NCI-H146 treated with DMSO at 0.1 percent for 48 hours (cell line): Measurements from ENCODE around the gene APBA2.

Experiments used
- DNase-seq: peaks from one replicate; lab custom pipeline; 2025; ENCODE audit not compliant: unreplicated experiment; lab: John Stamatoyannopoulos, UW

Gene APBA2

DNA sequence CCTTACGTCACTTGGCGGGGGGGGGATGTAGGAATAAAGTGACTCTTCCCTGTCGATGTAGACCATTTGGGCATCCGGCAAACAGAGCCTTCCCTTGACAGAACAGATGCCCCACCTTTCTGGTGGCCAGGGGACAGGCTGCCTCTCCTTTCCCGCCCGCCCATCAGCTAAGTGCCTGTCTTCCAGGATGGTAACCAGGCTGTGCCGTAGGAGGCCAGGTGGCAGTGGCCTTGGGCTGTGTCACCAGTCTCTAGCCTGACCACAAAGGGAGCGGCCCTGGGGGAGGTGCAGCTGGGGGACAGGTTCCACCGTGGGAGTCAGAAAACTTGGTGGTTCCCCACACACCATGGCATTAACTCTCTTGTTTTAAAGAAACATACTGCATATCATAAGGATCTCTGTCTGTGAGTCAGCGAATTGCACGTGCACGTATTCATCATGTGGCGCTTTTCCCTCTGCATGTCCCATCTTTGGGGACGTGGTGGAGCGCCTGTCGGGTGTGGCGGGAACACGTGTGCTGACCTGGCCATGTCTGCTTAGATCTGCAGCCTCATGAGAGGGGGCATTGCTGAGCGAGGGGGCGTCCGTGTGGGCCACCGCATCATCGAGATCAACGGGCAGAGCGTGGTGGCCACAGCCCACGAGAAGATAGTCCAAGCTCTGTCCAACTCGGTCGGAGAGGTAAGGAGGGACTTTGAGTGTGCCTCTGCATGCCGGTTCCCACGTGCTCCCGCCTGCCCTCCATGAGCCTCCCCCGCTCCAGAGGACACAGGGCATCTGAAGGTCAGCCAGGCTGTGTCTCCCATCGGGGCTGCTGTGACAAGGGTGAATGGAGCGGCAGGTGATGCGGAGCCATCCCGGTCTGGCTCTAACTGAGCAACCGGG is 227.8 kb downstream of the APBA2 start:
- no peak for DNase-seq

DNA sequence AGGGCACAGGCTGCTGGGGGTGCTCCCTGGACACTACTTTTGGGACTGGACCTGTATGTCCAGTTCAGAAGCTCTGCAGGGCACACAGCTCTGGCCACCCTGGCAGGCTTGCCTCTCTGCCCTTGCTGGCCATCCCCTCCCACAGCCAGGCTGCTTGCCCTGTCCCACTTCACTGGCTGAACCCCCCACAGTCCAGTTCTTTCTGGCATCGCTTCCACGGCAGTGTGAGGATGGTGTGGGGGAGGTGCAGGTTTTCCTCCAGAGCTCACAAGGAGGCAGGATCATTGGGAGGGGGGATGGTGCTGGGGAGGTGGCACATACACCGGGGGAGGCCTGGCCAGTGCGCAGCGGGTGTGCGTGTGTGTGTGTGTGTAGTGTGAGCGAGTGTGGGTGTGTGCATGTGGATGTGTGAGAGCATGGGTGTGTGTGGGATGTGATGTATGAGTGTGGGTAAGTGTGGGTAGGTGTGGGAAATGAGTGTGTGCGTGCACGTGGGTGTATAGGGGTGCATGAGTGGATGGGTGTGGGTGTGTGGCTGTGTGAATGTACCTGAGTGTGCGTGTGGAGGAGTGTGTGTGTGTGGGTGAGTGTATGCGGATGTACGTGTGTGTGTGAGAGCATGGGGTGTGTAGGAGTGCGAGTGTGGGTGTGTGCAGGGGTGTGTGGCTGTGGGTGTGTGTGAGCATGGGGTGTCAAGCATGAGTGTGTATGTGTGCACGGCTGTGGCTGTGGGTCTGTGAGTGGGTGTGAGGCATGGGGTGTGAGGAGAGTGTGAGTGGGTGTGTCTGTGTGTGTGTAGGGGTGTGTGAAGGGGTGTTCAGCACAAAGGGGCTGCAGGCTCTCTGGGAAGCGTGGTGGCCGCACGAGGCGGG is 228.7 kb downstream of the APBA2 start:
- no peak for DNase-seq

DNA sequence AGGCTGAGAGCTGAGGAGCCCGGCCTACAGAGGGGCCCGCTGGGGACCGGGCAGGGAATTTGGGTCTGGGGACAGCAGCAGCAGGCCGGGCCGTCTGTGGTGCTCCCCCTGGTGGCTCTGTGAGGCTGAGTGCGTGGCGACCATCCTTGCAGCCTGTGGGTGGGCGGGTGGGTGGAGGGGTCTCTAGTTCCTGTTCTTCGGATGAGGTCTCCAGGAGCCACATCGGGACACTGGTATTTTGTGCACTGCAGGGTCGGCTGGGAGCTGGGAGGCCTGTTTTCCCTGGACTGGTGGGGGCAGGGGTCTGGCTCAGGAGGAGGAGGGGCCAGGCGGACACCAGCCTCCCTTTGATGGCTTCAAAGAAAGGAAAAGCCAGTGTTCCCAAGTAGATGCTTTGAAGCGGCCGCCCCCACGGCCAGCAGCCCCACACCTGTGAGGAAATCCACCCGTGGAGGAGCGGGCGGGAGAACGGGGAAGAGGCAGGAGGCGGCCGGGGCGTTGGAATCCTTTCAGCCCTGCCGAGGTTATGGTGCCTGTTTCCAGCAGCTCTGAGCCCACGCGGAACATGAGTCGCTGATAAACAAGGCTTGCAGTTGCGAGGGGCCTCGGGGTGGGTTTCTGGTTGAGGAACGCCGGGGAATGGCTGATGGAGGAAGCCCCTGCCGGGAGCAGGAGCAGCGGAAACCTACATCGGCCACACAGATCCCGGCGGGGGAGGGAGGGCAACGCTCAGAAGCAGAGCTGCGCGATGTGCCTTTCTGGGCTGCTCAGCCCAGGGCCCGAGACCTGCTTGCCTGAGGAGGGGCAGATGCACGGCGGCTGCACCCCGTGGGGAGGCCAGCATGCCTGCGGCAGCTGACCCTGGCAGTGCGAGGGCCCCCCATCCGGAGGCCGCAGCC is 229.6 kb downstream of the APBA2 start:
- DNase-seq = no peak

DNA sequence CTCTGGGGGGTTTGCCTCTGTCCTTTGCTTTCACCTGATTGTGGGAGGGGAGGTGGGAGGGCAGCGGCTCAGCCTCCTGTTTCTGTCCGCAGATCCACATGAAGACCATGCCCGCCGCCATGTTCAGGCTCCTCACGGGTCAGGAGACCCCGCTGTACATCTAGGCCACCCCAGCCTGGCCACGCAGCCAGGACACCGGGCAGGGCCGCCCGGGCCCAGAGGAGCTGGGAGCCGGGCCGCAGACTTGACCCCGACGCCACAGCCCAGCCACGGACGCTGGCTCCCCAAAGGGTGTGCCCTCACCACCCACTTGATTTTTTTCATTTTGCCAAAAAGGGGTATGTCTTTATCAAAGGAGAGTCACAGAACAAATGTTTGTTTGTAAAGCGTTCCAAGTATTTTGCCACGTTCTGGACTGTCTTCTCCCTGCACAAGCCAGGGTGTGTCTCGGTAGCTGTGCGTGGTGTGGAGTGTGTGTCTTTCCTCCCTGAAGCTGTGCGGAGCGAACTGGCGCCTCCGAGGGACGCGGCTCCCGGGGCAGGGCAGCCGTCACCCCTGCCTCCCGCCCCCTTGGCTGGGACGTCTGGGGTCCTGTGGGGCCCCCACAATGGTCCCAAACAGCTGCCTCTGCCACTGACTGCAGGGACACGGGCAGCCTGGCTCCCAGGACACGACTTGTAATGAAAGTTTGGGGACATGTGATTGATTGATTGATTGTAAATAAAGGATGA is 231.4 kb downstream of the APBA2 start:
- no peak for DNase-seq

DNA sequence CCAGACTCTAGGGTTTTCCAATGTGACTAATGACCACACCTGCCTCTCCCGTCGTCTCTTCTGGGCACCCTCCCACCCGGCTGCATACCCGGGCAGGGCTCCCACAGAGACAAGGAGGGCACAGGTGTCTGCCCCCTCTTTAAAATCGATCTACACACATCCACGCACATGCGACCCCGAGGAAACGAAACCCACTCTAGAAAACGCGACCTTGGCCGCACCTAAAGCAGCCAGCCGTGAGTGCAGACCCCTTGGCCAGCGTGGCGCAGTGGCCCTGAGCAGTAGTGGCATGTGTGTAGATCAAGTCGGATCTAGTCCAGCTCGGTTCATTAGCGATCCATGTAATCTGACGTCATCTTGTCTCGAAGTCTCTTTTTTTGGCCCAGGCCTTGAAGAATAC is 232.0 kb downstream of the APBA2 start:
- DNase-seq = no peak

DNA sequence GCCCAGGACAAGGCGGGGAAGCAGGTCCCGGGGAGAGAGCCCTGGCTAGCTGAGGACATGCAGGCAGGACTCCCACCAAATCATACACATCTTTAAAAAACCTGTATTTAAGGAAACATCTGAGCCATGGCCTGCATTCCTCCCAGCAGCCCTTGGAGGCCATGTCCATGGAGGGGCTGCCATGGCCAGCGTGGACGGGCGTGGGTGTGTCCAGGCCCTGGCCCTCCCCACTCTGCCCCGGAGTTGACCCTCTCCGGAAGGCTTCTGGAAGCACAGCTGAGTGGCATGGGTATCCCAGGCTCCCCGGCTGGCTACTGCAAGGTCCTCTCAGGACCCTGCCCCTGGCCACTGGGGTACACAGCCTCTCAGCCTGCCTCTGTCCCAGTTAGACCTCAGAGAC is 234.1 kb downstream of the APBA2 start:
- no peak for DNase-seq

DNA sequence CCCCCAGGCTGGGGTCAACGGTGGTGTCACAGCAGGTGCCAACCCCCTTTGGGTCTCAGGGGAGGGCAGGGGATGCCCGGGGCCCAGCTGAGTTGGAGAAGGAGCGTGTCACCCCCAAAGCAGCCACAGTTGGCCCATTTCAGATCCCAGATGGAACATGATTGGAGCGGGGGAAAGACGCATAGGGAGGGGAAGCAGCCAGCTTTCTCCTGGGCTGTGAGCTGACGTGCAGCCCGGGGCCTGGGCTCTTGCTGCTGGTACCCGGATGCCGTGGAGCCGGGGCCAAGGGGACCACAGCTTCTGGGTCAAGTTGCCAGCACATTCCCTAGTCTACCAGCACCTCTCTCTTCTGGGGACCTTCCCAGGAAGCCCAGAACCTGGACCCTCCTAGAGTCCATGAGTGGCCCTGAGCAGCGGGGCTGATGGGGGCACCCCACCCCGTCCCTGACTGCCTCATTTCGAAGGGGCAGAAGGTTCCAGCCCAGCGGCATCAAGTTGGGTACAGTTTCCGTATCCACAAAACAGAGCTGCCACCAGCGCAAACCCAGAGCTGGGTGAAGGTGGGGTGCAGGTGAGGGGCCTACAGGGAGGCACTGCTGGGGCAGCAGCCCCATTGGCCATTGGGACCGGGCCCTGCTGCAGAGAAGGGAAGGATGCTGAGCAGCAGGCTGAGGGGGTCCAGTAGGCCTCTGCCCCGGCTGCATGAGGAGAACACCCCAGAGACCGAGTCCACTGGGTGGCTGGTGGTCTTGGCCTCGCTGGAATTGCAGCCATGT is 235.0 kb downstream of the APBA2 start:
- DNase-seq = no peak

DNA sequence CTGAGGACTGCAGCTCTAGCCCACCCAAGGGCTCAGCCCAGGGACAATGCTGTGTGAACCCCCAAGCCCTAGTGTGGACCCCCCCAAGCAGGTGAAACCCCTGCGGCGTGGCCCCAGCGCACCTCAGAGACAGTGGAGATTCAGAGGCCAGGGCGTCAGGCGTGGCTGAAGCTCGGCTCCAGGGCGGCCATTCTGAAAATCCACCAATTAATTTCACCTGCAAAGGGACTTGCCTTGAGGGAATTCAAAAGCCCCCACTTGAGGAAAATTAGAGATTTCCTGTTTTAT is 235.5 kb downstream of the APBA2 start:
- no peak for DNase-seq

DNA sequence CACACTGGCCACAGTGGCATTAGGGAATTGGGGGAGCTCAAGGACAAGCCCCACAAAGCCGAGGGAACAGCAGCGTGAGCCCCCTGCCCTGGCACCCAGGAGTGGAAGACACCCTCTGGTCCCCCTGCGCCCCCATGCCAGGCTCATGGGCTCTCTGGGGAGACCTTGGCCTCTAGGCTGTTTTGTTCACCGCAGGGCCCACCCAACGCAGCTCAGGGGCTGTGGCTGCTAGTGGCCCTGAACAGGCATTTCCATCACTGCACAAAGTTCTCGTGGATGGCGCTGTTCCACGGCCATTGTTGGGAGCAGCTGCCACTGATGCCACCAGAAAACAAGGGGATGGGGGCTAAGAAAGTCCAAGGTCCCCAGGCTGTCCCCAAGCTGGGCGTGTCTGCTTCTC is 236.1 kb downstream of the APBA2 start:
- no peak for DNase-seq

DNA sequence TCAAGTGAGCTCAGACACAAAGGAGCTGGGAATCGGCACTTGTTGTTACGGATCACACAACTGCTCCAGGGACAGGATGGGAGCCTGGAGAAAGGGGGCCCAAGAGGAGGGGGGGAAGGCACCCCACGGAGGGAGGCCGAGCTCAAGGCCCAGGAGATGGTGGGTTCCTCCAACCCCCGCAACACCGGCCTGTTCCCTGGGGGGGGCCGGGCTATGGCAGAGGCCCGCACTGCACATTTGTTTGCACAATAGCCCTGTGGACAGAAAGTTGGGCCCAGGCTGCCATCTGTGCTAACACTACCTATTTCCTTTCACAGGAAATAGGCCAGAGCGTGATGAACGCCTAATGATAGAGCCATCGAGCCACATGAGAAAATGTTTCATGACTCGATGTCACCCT is 236.7 kb downstream of the APBA2 start:
- no peak for DNase-seq

DNA sequence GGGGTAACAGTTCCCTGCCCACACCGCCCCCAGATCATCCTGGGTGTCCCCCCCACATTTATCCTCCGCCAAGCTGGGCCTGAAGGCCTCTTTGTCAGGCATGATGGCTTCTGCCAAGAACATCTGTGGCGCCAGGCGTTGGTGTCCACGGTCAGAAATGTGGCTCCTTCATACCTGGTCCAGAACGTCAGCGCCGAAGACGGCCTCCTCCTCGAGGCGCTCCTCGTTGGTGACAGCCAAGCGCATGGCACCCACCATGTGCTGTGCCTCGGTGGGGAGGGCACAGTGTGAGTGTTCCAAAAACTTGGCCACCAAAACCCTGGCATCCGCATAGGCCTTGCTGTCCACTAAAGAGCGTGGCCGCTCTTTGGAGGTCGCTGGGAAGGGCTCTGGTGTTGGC is 237.4 kb downstream of the APBA2 start:
- DNase-seq = no peak

DNA sequence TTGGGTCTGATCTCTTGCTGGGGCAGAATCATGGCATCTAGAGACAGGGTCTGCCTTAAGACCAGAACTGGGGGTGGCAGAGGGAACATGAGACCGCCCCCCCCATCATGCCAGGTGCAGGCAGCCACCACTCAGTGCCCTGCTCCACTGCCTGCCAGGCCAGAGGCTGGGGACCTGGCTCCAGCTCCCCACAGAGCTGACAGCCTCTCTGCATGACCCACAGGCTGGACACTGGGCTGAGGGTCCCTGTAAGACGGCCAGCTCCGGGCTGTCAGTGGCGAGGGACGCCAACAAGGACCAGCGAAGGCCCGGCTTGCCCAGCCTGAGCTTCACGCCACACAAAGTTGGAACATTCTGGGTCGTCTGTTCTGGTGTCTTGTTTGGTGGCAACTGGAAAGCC is 238.2 kb downstream of the APBA2 start:
- DNase-seq = no peak

DNA sequence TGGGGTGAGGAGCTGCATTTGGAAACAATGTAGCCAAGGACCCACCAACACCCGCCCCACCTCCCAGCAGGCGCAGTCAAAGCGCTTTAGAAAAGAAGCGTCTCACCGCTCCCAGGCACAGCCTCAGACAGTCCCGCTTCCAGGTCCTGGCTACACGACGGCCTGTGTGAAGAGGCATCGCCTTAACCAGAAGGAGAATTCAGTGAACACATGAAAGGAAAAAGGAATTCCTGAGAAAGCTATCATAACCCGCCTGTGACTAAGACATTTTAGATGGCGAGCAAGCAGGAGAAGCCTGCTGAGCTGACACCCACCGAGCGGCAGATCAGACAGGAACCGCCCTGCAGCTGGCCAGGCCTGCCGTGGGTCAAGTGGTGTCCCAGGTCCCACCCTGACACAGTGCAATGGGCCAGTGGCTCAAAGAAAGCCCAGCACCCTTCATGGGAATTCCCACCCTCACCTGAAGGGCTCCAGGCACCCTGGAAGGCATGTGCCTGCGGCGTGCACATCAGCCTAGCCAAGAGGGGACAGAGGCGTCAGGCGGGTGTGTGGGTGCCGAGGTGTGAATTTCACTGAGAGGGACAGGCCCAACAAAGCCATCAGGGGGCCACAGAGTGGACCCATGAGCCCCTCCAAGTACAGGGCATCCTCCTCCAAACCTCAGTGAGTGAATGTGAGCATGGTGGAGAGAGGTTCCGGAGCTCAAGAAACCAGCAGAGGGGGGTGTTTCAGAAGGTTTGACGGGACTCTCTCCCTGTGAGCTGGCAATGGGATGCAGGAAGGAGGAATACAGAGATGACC is 239.0 kb downstream of the APBA2 start:
- no peak for DNase-seq

DNA sequence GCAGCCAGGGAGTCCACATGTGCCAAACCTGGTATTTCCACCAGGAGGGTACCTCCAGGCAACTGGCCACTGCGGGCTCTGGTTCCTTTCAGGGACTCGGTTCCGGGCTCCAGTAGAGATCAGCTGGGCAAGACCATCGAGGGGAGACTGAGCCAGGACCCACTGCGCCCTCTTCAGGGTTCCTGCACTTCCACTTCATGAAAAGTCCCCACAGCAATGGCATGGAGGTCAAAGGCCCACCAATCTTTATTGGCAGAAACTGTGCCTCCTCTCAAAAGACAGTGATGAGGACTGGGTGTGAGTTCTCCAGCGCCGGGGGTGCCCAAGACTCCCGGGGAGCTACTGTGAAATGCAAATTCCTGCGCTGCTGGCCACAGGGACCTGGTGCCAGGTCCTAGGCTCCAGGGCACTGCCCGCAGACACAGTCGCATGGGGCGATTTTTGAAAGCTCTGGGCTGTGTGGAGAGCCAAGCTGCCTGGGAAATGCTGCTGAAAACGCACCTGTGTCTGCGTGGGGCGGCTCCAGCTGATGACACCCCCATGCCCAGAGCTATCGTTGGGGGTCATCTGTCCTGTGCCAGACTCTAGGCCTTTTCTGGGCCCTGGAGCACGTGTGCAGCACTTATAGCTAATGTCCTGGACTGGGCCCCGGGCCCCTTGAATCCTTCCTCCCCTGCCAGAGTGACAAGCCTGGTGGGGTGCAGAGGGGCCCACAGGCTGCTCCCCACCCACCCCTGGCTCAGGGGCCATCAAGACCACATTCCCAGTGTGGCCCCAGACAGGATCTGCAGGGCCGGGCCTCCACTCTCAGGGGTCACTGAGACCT is 239.8 kb downstream of the APBA2 start:
- no peak for DNase-seq

DNA sequence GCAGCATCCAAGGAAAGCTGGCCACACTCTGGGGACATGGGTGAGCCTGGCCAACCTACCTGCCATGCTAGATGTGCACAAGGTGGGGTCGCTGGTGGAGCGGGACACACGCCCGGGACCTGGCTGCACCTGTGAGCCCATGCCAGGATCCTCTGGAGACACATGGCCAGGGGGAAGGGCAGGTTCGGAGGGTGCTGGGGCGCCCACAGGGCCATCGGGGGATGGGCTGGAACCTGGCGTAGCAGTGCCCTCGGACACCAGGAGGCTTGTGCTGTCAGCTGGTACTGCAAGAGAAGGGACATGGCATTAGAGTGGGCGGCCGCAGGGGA is 240.4 kb downstream of the APBA2 start:
- no peak for DNase-seq

DNA sequence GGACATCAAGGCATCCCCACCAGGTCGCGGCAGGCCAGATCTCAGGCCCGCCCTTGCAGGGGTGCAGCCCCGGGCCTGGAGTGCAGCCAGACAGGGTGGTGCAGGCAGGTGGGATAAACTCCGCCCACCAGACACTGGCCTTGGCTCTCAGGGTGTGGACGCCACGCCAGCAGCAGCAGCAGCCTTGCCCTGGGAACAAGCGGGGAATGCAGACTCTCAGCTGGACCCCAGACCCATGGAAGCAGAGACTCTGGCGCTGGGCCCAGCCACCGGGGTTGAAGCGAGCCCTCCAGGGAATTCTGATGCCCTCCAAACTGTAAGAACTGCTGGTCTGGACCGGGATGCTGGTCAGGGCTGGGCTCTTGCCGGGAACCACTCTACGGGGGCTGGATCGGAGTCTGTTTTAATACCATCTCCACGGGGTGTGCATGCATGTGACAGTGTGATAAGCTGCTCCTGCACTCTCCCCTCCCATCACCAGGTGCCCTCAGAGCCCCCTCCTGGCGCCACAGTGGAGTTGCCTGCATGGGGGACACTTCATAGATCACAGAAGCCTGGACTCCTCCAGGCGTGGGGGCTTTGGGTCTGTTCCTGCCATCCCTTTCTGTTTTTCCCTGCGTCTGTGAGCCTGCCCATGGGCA is 241.2 kb downstream of the APBA2 start:
- no peak for DNase-seq

DNA sequence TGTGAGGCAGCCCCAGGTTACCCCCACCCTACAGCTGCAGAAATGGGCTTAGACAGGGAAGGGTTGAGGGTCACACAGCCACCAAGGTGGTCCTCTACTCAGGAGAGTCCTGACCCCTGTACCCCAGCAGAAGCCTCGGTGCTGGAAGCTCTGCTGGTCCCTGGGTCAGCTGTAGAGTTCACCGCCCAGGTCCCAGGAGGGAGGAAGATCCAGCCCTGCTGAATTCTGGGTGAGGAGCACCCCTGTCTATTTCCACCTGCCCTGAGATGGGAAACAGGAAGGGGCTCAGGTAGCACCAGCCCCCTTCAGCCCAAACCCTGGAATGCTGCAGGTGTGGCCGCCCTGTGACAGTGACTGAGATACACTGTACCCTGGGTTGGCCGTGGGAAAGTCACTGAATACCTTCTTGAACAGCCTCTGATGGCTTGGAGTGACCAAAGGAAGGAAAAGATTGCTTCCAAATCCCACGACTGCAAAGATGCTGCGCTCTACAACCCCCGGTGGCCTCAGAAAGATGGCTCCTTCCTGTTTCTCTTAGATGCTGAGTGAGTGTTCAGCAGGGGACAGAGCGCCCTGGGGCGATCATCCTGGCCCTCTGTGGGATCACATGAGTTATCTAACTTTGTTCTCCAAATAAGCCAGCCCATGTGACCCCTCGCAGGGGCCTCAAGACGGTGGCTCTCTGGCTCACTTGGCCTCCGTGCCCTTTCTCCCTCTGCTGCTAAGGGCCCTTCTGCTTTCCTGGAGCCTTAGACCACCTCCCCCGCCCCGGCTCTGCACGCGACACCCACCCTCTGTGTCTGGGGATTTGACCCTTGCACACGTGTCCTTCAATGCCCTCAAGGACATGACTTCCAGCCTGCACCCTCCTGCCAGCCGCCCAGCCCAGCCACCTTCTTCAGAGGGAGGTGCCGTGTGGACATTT is 242.0 kb downstream of the APBA2 start:
- DNase-seq = no peak
